GM21737 (cell line): ENCODE data around the gene LRRC8C.
"Not testable (repeated sequence)": the region's sequence is repeated elsewhere in the genome, so short reads cannot be mapped to it uniquely, and the experiment has no call there.

Source experiments
- ATAC-seq: cut with Tn5 transposase; IDR thresholded peaks from one replicate; pipeline ENCODE4 v1.9.1; 2021; ENCODE audit warnings: mild to moderate bottlenecking, moderate library complexity; ENCODE audit not compliant: unreplicated experiment

The LRRC8C gene

GRCh38 chr1:89607586-89608318 is 25.2 kb upstream of the LRRC8C start:
- ATAC-seq: no peak

GRCh38 chr1:89608319-89608983 is 24.5 kb upstream of the LRRC8C start:
- ATAC-seq: no peak

GRCh38 chr1:89608984-89609725 is 23.8 kb upstream of the LRRC8C start:
- ATAC-seq: no peak

GRCh38 chr1:89609781-89610456 is 23.0 kb upstream of the LRRC8C start:
- no peak for ATAC-seq

- no peak for ATAC-seq
These were observed 22.4 kb upstream of the LRRC8C start for GRCh38 chr1:89610457-89611011.

GRCh38 chr1:89611721-89612120 is 21.2 kb upstream of the LRRC8C start:
- peak; percentile 94 for ATAC-seq

GRCh38 chr1:89613928-89614327 is 19.0 kb upstream of the LRRC8C start:
- ATAC-seq: no peak

- no peak for ATAC-seq
These were observed 17.0 kb upstream of the LRRC8C start for GRCh38 chr1:89615676-89616598.

- ATAC-seq: no peak
These were observed 15.9 kb upstream of the LRRC8C start for GRCh38 chr1:89616844-89617627.

GRCh38 chr1:89620664-89621063 is 12.3 kb upstream of the LRRC8C start:
- ATAC-seq: no peak

GRCh38 chr1:89622895-89623294 is 10.0 kb upstream of the LRRC8C start:
- no peak for ATAC-seq

- ATAC-seq: no peak
These were observed 8.6 kb upstream of the LRRC8C start for GRCh38 chr1:89624314-89624713.

- ATAC-seq: no peak
These were observed 8.1 kb upstream of the LRRC8C start for GRCh38 chr1:89624715-89625323.

GRCh38 chr1:89627596-89627962 is 5.3 kb upstream of the LRRC8C start:
- ATAC-seq: no peak

GRCh38 chr1:89629146-89629545 is 3.8 kb upstream of the LRRC8C start:
- no peak for ATAC-seq

- not testable (repeated sequence) for ATAC-seq
These were observed 3.3 kb upstream of the LRRC8C start for GRCh38 chr1:89629600-89629999.

GRCh38 chr1:89630048-89630447 is 2.9 kb upstream of the LRRC8C start:
- no peak for ATAC-seq

- no peak for ATAC-seq
These were observed 884 bp upstream of the LRRC8C start for GRCh38 chr1:89631816-89632656.
